H1 (cell line): ENCODE results near the gene ITGB8. TPM values are rescaled to one million over a fixed set of nuclear protein-coding genes. Genes with fewer than 3 reads are reported as not detected.

Experiments used
- CTCF ChIA-PET: fragments of 300-600 bp; sonication (Branson Sonifier 250); formaldehyde crosslinking; loops from one replicate; lab custom pipeline; 2021; ENCODE audit not compliant: partially characterized antibody; lab: Charles Lee
- POLR2A ChIA-PET: fragments of 300-600 bp; sonication (Branson Sonifier 250); formaldehyde crosslinking; loops from one replicate; lab custom pipeline; 2021; ENCODE audit warnings: inconsistent platforms; ENCODE audit not compliant: partially characterized antibody; lab: Charles Lee
- DNase-seq, 2 experiments: peaks; one replicate each; pipeline versions ENCODE4 v3.0.0 to v3.0.0-alpha.2; 2010 to 2022; ENCODE audit warnings: low spot score in 2 of 2, low read depth in 1 of 2, mixed read lengths in 1 of 2
- FAIRE-seq: peaks from 2 replicates; lab custom pipeline; 2011; peaks lifted over from hg19 to GRCh38; lab: Jason Lieb, UNC
- H2AFZ ChIP-seq: 2 replicates; pipeline ENCODE4 v1.8.1; 2012; ENCODE audit warnings: low read length, inconsistent platforms
- H2AK5ac ChIP-seq: 2 replicates; pipeline ENCODE4 v1.6.1; 2013; ENCODE audit warnings: low read depth, low read length
- H2BK120ac ChIP-seq: replicated peaks from 2 replicates; pipeline ENCODE3; 2013; ENCODE audit warnings: low read depth, low read length, inconsistent platforms
- H2BK12ac ChIP-seq: 2 replicates; pipeline ENCODE4 v1.6.1; 2013; ENCODE audit warnings: low read depth, low read length
- H2BK15ac ChIP-seq: 2 replicates; pipeline ENCODE4 v1.6.1; 2013; ENCODE audit warnings: low read length
- H2BK20ac ChIP-seq: 2 replicates; pipeline ENCODE4 v1.6.1; 2013; ENCODE audit warnings: low read length
- H2BK5ac ChIP-seq: 2 replicates; pipeline ENCODE4 v1.6.1; 2013; ENCODE audit warnings: low read depth, low read length
- H3K14ac ChIP-seq: 2 replicates; pipeline ENCODE4 v1.6.1; 2013; ENCODE audit warnings: inconsistent platforms; ENCODE audit not compliant: insufficient read length
- H3K18ac ChIP-seq: 2 replicates; pipeline ENCODE4 v1.6.1; 2013; ENCODE audit warnings: low read length; ENCODE audit errors: extremely low read depth
- H3K23ac ChIP-seq: 2 replicates; pipeline ENCODE4 v1.6.1; 2013; ENCODE audit warnings: inconsistent platforms; ENCODE audit not compliant: insufficient read length
- H3K23me2 ChIP-seq: 2 replicates; pipeline ENCODE4 v1.6.1; 2013; ENCODE audit warnings: low read depth, low read length
- H3K27ac ChIP-seq: 2 replicates; pipeline ENCODE4 v1.6.1; 2011; ENCODE audit warnings: low read depth, low read length, inconsistent platforms
- H3K27me3 ChIP-seq, 4 experiments: replicated peaks in 1 of 4; 1 replicate in 1 of 4; 2 replicates in 3 of 4; pipeline versions ENCODE4 v1.6.1 to v1.8.1; 2011 to 2013; ENCODE audit warnings: low read length in 3 of 4, mild to moderate bottlenecking in 3 of 4, inconsistent platforms in 2 of 4, mixed read lengths in 2 of 4, moderate library complexity in 1 of 4; ENCODE audit not compliant: control insufficient read depth in 3 of 4, insufficient read depth in 3 of 4; ENCODE audit errors: extremely low read depth in 1 of 4
- H3K36me3 ChIP-seq, 4 experiments: 2 replicates each; pipeline versions ENCODE4 v1.6.1 to v1.8.1; 2011 to 2013; ENCODE audit warnings: mild to moderate bottlenecking in 4 of 4, low read length in 3 of 4, moderate library complexity in 2 of 4, control low read depth in 1 of 4, inconsistent platforms in 1 of 4; ENCODE audit not compliant: insufficient read depth in 4 of 4, control insufficient read depth in 2 of 4
- H3K4ac ChIP-seq: replicated peaks from 2 replicates; pipeline ENCODE3; 2013; ENCODE audit warnings: low read length, low read depth, mixed read lengths, inconsistent platforms; ENCODE audit not compliant: insufficient read length
- H3K4me1 ChIP-seq, 4 experiments: replicated peaks in 1 of 4; 1 replicate in 1 of 4; 2 replicates in 3 of 4; pipeline versions ENCODE4 v1.6.1 to v1.8.1; 2011 to 2013; ENCODE audit warnings: low read length in 3 of 4, inconsistent platforms in 2 of 4, mixed read lengths in 1 of 4; ENCODE audit not compliant: insufficient read depth in 4 of 4, control insufficient read depth in 3 of 4
- H3K4me2 ChIP-seq, 2 experiments: 2 replicates each; pipeline versions ENCODE4 v1.6.1 to v1.8.1; 2011 to 2013; ENCODE audit warnings: low read depth in 2 of 2, low read length in 2 of 2, control low read depth in 1 of 2, inconsistent platforms in 1 of 2, mild to moderate bottlenecking in 1 of 2; ENCODE audit not compliant: insufficient read depth in 1 of 2
- H3K4me3 ChIP-seq, 4 experiments: fragments of 200-600, 300-600 bp in 1 of 4; sonication (generic), shearing (Covaris generic), sonication (Bioruptor Twin) in 1 of 4; 2 replicates each; pipeline versions ENCODE4 v1.5.1 to v1.8.1; 2011 to 2016; ENCODE audit warnings: low read length in 4 of 4, low read depth in 3 of 4, control low read depth in 2 of 4, inconsistent platforms in 2 of 4, mild to moderate bottlenecking in 2 of 4, mixed read lengths in 1 of 4, moderate library complexity in 1 of 4; ENCODE audit not compliant: insufficient read depth in 2 of 4; ENCODE audit errors: extremely low read depth in 1 of 4
- H3K56ac ChIP-seq: replicated peaks from 2 replicates; pipeline ENCODE3; 2013; ENCODE audit warnings: low read depth, mild to moderate bottlenecking, mixed read lengths, low read length, inconsistent platforms; ENCODE audit not compliant: insufficient read length
- H3K79me1 ChIP-seq: 2 replicates; pipeline ENCODE4 v1.6.1; 2013; ENCODE audit warnings: low read depth, low read length, control low read depth
- H3K79me2 ChIP-seq, 2 experiments: 2 replicates each; pipeline versions ENCODE4 v1.6.1 to v1.8.1; 2012 to 2013; ENCODE audit warnings: low read length in 2 of 2, mild to moderate bottlenecking in 2 of 2, inconsistent platforms in 1 of 2; ENCODE audit not compliant: insufficient read depth in 2 of 2, control insufficient read depth in 1 of 2
- H3K9ac ChIP-seq, 4 experiments: replicated peaks in 1 of 4; 1 replicate in 1 of 4; 2 replicates in 3 of 4; pipeline versions ENCODE4 v1.6.1 to v1.8.1; 2011 to 2013; ENCODE audit warnings: low read depth in 3 of 4, low read length in 3 of 4, control low read depth in 2 of 4, mild to moderate bottlenecking in 2 of 4, moderate library complexity in 2 of 4, inconsistent platforms in 1 of 4; ENCODE audit errors: extremely low read depth in 1 of 4
- H3K9me3 ChIP-seq, 2 experiments: 2 replicates each; pipeline versions ENCODE4 v1.6.1 to v1.8.1; 2012 to 2013; ENCODE audit warnings: mild to moderate bottlenecking in 2 of 2, moderate library complexity in 2 of 2, control low read depth in 1 of 2, inconsistent platforms in 1 of 2, low read depth in 1 of 2, low read length in 1 of 2, mixed read lengths in 1 of 2; ENCODE audit not compliant: insufficient read depth in 2 of 2
- H4K20me1 ChIP-seq, 2 experiments: replicated peaks in 1 of 2; 2 replicates each; pipeline versions ENCODE3 to v1.8.1; 2011 to 2013; ENCODE audit warnings: inconsistent platforms in 2 of 2, low read length in 2 of 2, mild to moderate bottlenecking in 1 of 2; ENCODE audit not compliant: insufficient read depth in 2 of 2, control insufficient read depth in 1 of 2
- H4K5ac ChIP-seq: 2 replicates; pipeline ENCODE4 v1.6.1; 2013; ENCODE audit warnings: low read length, low read depth, mixed read lengths, inconsistent platforms; ENCODE audit not compliant: insufficient read length
- H4K8ac ChIP-seq: 2 replicates; pipeline ENCODE4 v1.8.0; 2013; ENCODE audit warnings: mild to moderate bottlenecking, moderate library complexity, low read length, inconsistent platforms; ENCODE audit not compliant: insufficient read depth; ENCODE audit errors: extremely low read depth
- H4K91ac ChIP-seq: replicated peaks from 2 replicates; pipeline ENCODE3; 2013; ENCODE audit warnings: low read length, mixed read lengths, inconsistent platforms; ENCODE audit not compliant: insufficient read length
- ASH2L ChIP-seq: fragments of 200-600, 300-600 bp; sonication (generic); IDR thresholded peaks from one replicate; pipeline ENCODE4 v1.7.1; 2017; ENCODE audit warnings: low read length
- BACH1 ChIP-seq: IDR thresholded peaks from 2 replicates; pipeline ENCODE4 v1.6.1; 2012; ENCODE audit warnings: low read length, improper control_type of control experiment
- BCL11A ChIP-seq, 2 experiments: IDR thresholded peaks; one replicate each; pipeline ENCODE4 v1.6.1; 2011; ENCODE audit warnings: low read depth in 2 of 2, low read length in 2 of 2, mild to moderate bottlenecking in 2 of 2
- CBX8 ChIP-seq: fragments of 300-800, 300-1000 bp; sonication (generic); IDR thresholded peaks from 2 replicates; pipeline ENCODE4 v1.7.1; 2016; ENCODE audit warnings: low read depth, low read length, borderline replicate concordance
- EGR1 ChIP-seq: IDR thresholded peaks from 2 replicates; pipeline ENCODE4 v1.6.1; 2011; ENCODE audit warnings: low read depth, low read length, borderline replicate concordance
- EZH2 ChIP-seq: fragments of 200-600 bp; sonication (generic); IDR thresholded peaks from 2 replicates; pipeline ENCODE4 v1.7.1; 2012; ENCODE audit warnings: low read depth, mild to moderate bottlenecking, moderate library complexity, low read length, inconsistent platforms; ENCODE audit not compliant: severe bottlenecking
- JUN ChIP-seq: IDR thresholded peaks from 2 replicates; pipeline ENCODE4 v1.6.1; 2011; ENCODE audit warnings: low read depth, mild to moderate bottlenecking, improper control_type of control experiment, low read length
- MAX ChIP-seq: IDR thresholded peaks from 2 replicates; pipeline ENCODE4 v1.6.1; 2012; ENCODE audit warnings: inconsistent platforms
- PHF8 ChIP-seq: fragments of 200-600 bp; sonication (generic); conservative IDR thresholded peaks from 2 replicates; pipeline ENCODE4 v1.7.1; 2012; ENCODE audit warnings: low read depth, mild to moderate bottlenecking, inconsistent platforms, low read length, moderate library complexity
- SIN3A ChIP-seq, 2 experiments: IDR thresholded peaks in 1 of 2; conservative IDR thresholded peaks in 1 of 2; 2 replicates each; pipeline ENCODE4 v1.6.1; 2011 to 2012; ENCODE audit warnings: low read length in 2 of 2, improper control_type of control experiment in 1 of 2, low read depth in 1 of 2, mild to moderate bottlenecking in 1 of 2
- SP1 ChIP-seq: IDR thresholded peaks from 2 replicates; pipeline ENCODE4 v1.6.1; 2011; ENCODE audit warnings: low read depth, low read length
- SP4 ChIP-seq: IDR thresholded peaks from 2 replicates; pipeline ENCODE4 v1.6.1; 2012; ENCODE audit warnings: low read length, inconsistent platforms
- SRF ChIP-seq: IDR thresholded peaks from 2 replicates; pipeline ENCODE4 v1.6.1; 2011; ENCODE audit warnings: mild to moderate bottlenecking, low read depth, low read length, moderate library complexity
- USF2 ChIP-seq: IDR thresholded peaks from 2 replicates; pipeline ENCODE4 v1.6.1; 2011; ENCODE audit warnings: low read length, improper control_type of control experiment
- WGBS, 2 experiments: shearing (Covaris generic) in 1 of 2; methylation state at CpG; one replicate each; pipeline versions ENCODE4 v1.1.6 to v1.1.7; 2013 to 2015; ENCODE audit warnings: low lambda C conversion rate in 2 of 2, mixed read lengths in 2 of 2, inconsistent platforms in 1 of 2, low coverage in 1 of 2, missing lambda C conversion rate in 1 of 2; ENCODE audit not compliant: insufficient replicate concordance in 2 of 2, insufficient coverage in 1 of 2, insufficient read length in 1 of 2; ENCODE audit errors: extremely low coverage in 1 of 2, missing lambda C conversion rate in 1 of 2; 5-methylcytosine and 5-hydroxymethylcytosine counted together
- polyA plus RNA-seq, 7 experiments: library from polyadenylated mRNA; depleted of rRNA in 3 of 7; stranded (reverse) in 5 of 7; unstranded in 2 of 7; fragments of >200 nt in 5 of 7; fragments of 200-250 nt in 2 of 7; gene quantifications; 1 replicate in 5 of 7; 2 replicates in 1 of 7; 4 replicates in 1 of 7; pipeline versions ENCODE4 v1.2.1 to v1.2.3, GENCODE V29; 2011 to 2013; ENCODE audit warnings: missing spikeins in 2 of 7, mixed read lengths in 2 of 7
- total RNA-seq: library from RNA; stranded (reverse); fragmentation: NEBNext Ultra II Directional; extraction: Animal tissue kit (Norgen Biotek cat#: 25700); gene quantifications from 2 replicates; pipeline ENCODE4 v1.2.1, GENCODE V29; 2021

Gene ITGB8
- total and polyA plus RNA-seq, 2 of the 8 experiments (the other 6 are each of a cell fraction or from before 2014, with no cell fraction given) = 1.2 to 3.6 TPM

DNA sequence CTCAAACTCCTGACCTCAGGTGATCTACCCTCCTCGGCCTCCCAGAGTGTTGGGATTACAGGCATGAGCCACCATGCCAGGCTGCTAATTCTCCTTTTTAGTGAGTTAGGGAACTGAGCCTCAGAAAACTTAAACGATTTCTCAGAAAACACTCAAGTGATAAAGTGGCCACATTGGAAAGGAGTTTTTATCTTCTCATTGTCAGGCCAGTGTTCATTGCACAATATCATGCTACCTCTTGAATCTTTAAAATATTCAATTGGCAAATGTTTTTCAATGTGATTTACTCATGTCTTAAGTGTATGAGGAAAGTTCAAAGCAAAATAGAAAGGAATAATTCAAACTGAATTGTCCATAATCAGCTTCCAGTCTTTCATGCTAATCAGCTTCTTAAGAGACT, 80.7 kb downstream of the ITGB8 start:
- H3K4ac ChIP-seq = no peak overlapping the region
- no peak for FAIRE-seq
- no peak overlapping the region for H2BK5ac ChIP-seq
- H2AFZ ChIP-seq = no peak overlapping the region
- H3K18ac ChIP-seq = no peak overlapping the region
- H3K23ac ChIP-seq = no peak overlapping the region
- no peak overlapping the region for H2BK12ac ChIP-seq
- peaks cover 0 to 5% (median 0%) of the 10 kb centered on the region in 4 experiments; a peak in 1 of 7 replicates for H3K4me1 ChIP-seq
- H3K4me3 ChIP-seq = no peak overlapping the region
- no peak overlapping the region for H4K91ac ChIP-seq
- no peak overlapping the region for H3K27ac ChIP-seq
- no peaks in the 10 kb centered on the region for H3K9me3 ChIP-seq
- 81% methylated on average over 2 of the region's 2 CpGs; no CpG with 5 or more reads in 1 of the 2 experiments for WGBS, 2 experiments
- H3K79me1 ChIP-seq = no peaks in the 10 kb centered on the region
- no peak overlapping the region for H2BK20ac ChIP-seq
- H3K9ac ChIP-seq = no peak overlapping the region
- H3K79me2 ChIP-seq = no peaks in the 10 kb centered on the region
- H4K8ac ChIP-seq = no peak overlapping the region
- no peak overlapping the region for H3K14ac ChIP-seq
- H2BK120ac ChIP-seq = no peak overlapping the region
- POLR2A ChIA-PET = no interaction called here
- CTCF ChIA-PET = interaction anchor here (1.3 to 1.8 kb wide), 3 partner anchors 8 to 12 kb away, joined by 3 to 8 read pairs (median 4); no protein-coding TSS in a partner anchor
- no peak overlapping the region for H2BK15ac ChIP-seq
- no peak overlapping the region for H3K4me2 ChIP-seq
- no peaks in the 10 kb centered on the region for H4K20me1 ChIP-seq
- H3K56ac ChIP-seq = no peak overlapping the region
- no peak overlapping the region for H4K5ac ChIP-seq
- no peaks in the 10 kb centered on the region for H3K27me3 ChIP-seq
- no peak overlapping the region for H2AK5ac ChIP-seq
- H3K36me3 ChIP-seq = no peaks in the 10 kb centered on the region; a peak in 1 of 8 replicates
- DNase-seq = no peak
- H3K23me2 ChIP-seq = no peaks in the 10 kb centered on the region
- TF ChIP-seq SIN3A (conservative IDR thresholded peaks at IDR 0.05 in 1 of 2, IDR thresholded peaks at IDR 0.05 in 1 of 2; ENCODE audit: low read depth in 1 of 2, low read length in 2 of 2) (no peak), SP1 (no peak), PHF8 (no peak), EZH2 (no peak), ASH2L (no peak), CBX8 (no peak), JUN (no peak), EGR1 (no peak), USF2 (no peak), MAX (no peak), BCL11A (IDR thresholded peaks at IDR 0.05; ENCODE audit: low read depth in 2 of 2, low read length in 2 of 2) (no peak), SP4 (no peak), BACH1 (no peak), SRF (no peak)
